HG03442 (cell line): ENCODE results near the gene KIFC3.
"Not testable (repeated sequence)": the region's sequence is repeated elsewhere in the genome, so short reads cannot be mapped to it uniquely, and the experiment has no call there.

ENCODE experiments used
- ATAC-seq: cut with Tn5 transposase; IDR thresholded peaks from one replicate; pipeline ENCODE4 v1.9.1; 2021; ENCODE audit warnings: mild to moderate bottlenecking, moderate library complexity; ENCODE audit not compliant: unreplicated experiment

Gene KIFC3

GRCh38 chr16:57755726-57756423, 46.4 kb downstream of the KIFC3 start:
- ATAC-seq: no peak

- no peak for ATAC-seq
These were observed 47.1 kb downstream of the KIFC3 start for GRCh38 chr16:57755061-57755684.

GRCh38 chr16:57754354-57755060, 47.8 kb downstream of the KIFC3 start:
- no peak for ATAC-seq

GRCh38 chr16:57753448-57754353, 48.6 kb downstream of the KIFC3 start:
- no peak for ATAC-seq

- ATAC-seq: no peak
These were observed 49.5 kb downstream of the KIFC3 start for GRCh38 chr16:57752581-57753447.

GRCh38 chr16:57752203-57752580, 50.1 kb downstream of the KIFC3 start:
- no peak for ATAC-seq

- no peak for ATAC-seq
These were observed 50.6 kb downstream of the KIFC3 start for GRCh38 chr16:57751539-57752202.

GRCh38 chr16:57750796-57751538, 51.3 kb downstream of the KIFC3 start:
- no peak for ATAC-seq

- no peak for ATAC-seq
These were observed 52.3 kb downstream of the KIFC3 start for GRCh38 chr16:57749856-57750452.

GRCh38 chr16:57749101-57749692, 53.1 kb downstream of the KIFC3 start:
- ATAC-seq: no peak

GRCh38 chr16:57748596-57748995, 53.7 kb downstream of the KIFC3 start:
- ATAC-seq: no peak

- ATAC-seq: no peak
These were observed 54.3 kb downstream of the KIFC3 start for GRCh38 chr16:57747996-57748395.

- ATAC-seq: no peak
These were observed 54.8 kb downstream of the KIFC3 start for GRCh38 chr16:57747496-57747895.

- ATAC-seq: no peak
These were observed 55.2 kb downstream of the KIFC3 start for GRCh38 chr16:57747091-57747490.

- ATAC-seq: not testable (repeated sequence)
These were observed 56.0 kb downstream of the KIFC3 start for GRCh38 chr16:57746316-57746715.

GRCh38 chr16:57745768-57746167, 56.5 kb downstream of the KIFC3 start:
- ATAC-seq: no peak

GRCh38 chr16:57744642-57744903, 57.7 kb downstream of the KIFC3 start:
- ATAC-seq: no peak

- ATAC-seq: no peak
These were observed 58.2 kb downstream of the KIFC3 start for GRCh38 chr16:57743886-57744641.
